Fibroblast of lung (primary cell): Measurements from ENCODE around the gene FTCDNL1. TPM values are rescaled to one million over a fixed set of nuclear protein-coding genes. Genes with fewer than 3 reads are reported as not detected.

Source experiments
- DNase-seq, 2 donors: peaks; one replicate each; pipeline versions ENCODE4 v3.0.0 to v3.0.0-alpha.2; 2010; ENCODE audit warnings: low read depth in 2 of 2
- H2AFZ ChIP-seq: 2 replicates; pipeline ENCODE4 v1.5.1; 2012; ENCODE audit warnings: low read length, control low read depth, inconsistent platforms
- H3K27ac ChIP-seq: 2 replicates; pipeline ENCODE4 v1.5.1; 2011; ENCODE audit warnings: low read length, control low read depth; ENCODE audit not compliant: insufficient read depth
- H3K27me3 ChIP-seq: 2 replicates; pipeline ENCODE4 v1.5.1; 2011; ENCODE audit warnings: mild to moderate bottlenecking, low read length; ENCODE audit not compliant: control insufficient read depth, insufficient read depth
- H3K36me3 ChIP-seq: 2 replicates; pipeline ENCODE4 v1.5.1; 2011; ENCODE audit warnings: low read length; ENCODE audit not compliant: control insufficient read depth, insufficient read depth
- H3K4me1 ChIP-seq: 2 replicates; pipeline ENCODE4 v1.5.1; 2011; ENCODE audit warnings: low read length; ENCODE audit not compliant: control insufficient read depth, insufficient read depth; ENCODE audit errors: extremely low read depth
- H3K4me2 ChIP-seq: 2 replicates; pipeline ENCODE4 v1.5.1; 2011; ENCODE audit warnings: low read length, control low read depth; ENCODE audit not compliant: insufficient read depth; ENCODE audit errors: extremely low read depth
- H3K4me3 ChIP-seq, 4 experiments: fragments of 200-600 bp in 1 of 4; sonication (generic) in 1 of 4; replicated peaks in 1 of 4; 2 replicates each; pipeline ENCODE4 v1.5.1; 2011 to 2016; ENCODE audit warnings: low read length in 4 of 4, low read depth in 3 of 4, mild to moderate bottlenecking in 3 of 4, control low read depth in 2 of 4, inconsistent platforms in 1 of 4, mixed read lengths in 1 of 4; ENCODE audit not compliant: insufficient read depth in 1 of 4; ENCODE audit errors: control extremely low read depth in 1 of 4
- H3K79me2 ChIP-seq: 2 replicates; pipeline ENCODE4 v1.5.1; 2012; ENCODE audit warnings: mild to moderate bottlenecking, low read length, inconsistent platforms; ENCODE audit not compliant: control insufficient read depth, insufficient read depth
- H3K9ac ChIP-seq: 2 replicates; pipeline ENCODE4 v1.5.1; 2011; ENCODE audit warnings: mild to moderate bottlenecking, low read length, control low read depth; ENCODE audit not compliant: insufficient read depth
- H3K9me3 ChIP-seq: 2 replicates; pipeline ENCODE4 v1.5.1; 2012; ENCODE audit warnings: low read depth, low read length; ENCODE audit not compliant: control insufficient read depth, insufficient read depth
- H4K20me1 ChIP-seq: 2 replicates; pipeline ENCODE4 v1.5.1; 2011; ENCODE audit warnings: low read length; ENCODE audit not compliant: control insufficient read depth, insufficient read depth; ENCODE audit errors: extremely low read depth
- CTCF ChIP-seq, 2 donors: IDR thresholded peaks in 1 of 2; conservative IDR thresholded peaks in 1 of 2; 1 replicate in 1 of 2; 2 replicates in 1 of 2; pipeline ENCODE4 v1.5.1; 2011 to 2012; ENCODE audit warnings: low read length in 2 of 2, control low read depth in 1 of 2, inconsistent platforms in 1 of 2, low read depth in 1 of 2, mild to moderate bottlenecking in 1 of 2
- EZH2 ChIP-seq: IDR thresholded peaks from 2 replicates; pipeline ENCODE4 v1.5.1; 2012; ENCODE audit warnings: low read length, control low read depth, mild to moderate bottlenecking; ENCODE audit errors: missing control alignments
- polyA plus RNA-seq, 2 donors: library from polyadenylated mRNA; depleted of rRNA in 1 of 2; stranded (reverse) in 1 of 2; unstranded in 1 of 2; fragments of >200 nt; gene quantifications; 2 replicates each; pipeline ENCODE4 v1.2.1, GENCODE V29; 2011 to 2012; ENCODE audit warnings: missing spikeins in 1 of 2
- total RNA-seq: library from RNA; depleted of rRNA; stranded (reverse); fragments of >200 nt; gene quantifications from 2 replicates; pipeline ENCODE4 v1.2.1, GENCODE V29; 2014

Gene FTCDNL1
- total and polyA plus RNA-seq, 2 donors (not counting 1 experiment from before 2014, with no cell fraction given) = 1.0 to 3.6 TPM

- Histone ChIP-seq H3K27ac (no peak overlapping the region), H3K9me3 (no peaks in the 10 kb centered on the region), H3K36me3 (no peaks in the 10 kb centered on the region), H2AFZ (no peak overlapping the region), H3K27me3 (peaks cover 3% of the 10 kb centered on the region), H3K4me1 (no peaks in the 10 kb centered on the region), H4K20me1 (no peaks in the 10 kb centered on the region), H3K4me2 (no peak overlapping the region), H3K9ac (no peak overlapping the region), H3K4me3 (no peak overlapping the region), H3K79me2 (no peaks in the 10 kb centered on the region)
- TF ChIP-seq CTCF (conservative IDR thresholded peaks at IDR 0.05 in 1 of 2, IDR thresholded peaks at IDR 0.05 in 1 of 2; ENCODE audit: low read depth in 1 of 2, low read length in 2 of 2) (no peak), EZH2 (no peak)
- DNase-seq = no peak
These were observed 891 bp upstream of the FTCDNL1 start for GRCh38 chr2:199851883-199852282.

GRCh38 chr2:199851501-199851810 lies 464 bp upstream of the FTCDNL1 start:
- TF ChIP-seq EZH2 = no peak
- TF ChIP-seq CTCF (conservative IDR thresholded peaks at IDR 0.05 in 1 of 2, IDR thresholded peaks at IDR 0.05 in 1 of 2; ENCODE audit: low read depth in 1 of 2, low read length in 2 of 2) = no peak
- H3K9me3 ChIP-seq = no peaks in the 10 kb centered on the region
- H3K9ac ChIP-seq = no peak overlapping the region
- no peaks in the 10 kb centered on the region for H4K20me1 ChIP-seq
- H3K36me3 ChIP-seq = no peaks in the 10 kb centered on the region
- peak overlapping the region; percentile 78 for H2AFZ ChIP-seq
- H3K4me3 ChIP-seq = peak overlapping the region; percentile 30 to 67 (median 52)
- H3K27ac ChIP-seq = no peak overlapping the region
- no peak for DNase-seq
- no peaks in the 10 kb centered on the region for H3K79me2 ChIP-seq
- peak overlapping the region; percentile 92 for H3K4me2 ChIP-seq
- H3K27me3 ChIP-seq = peaks cover 3% of the 10 kb centered on the region
- no peaks in the 10 kb centered on the region for H3K4me1 ChIP-seq

GRCh38 chr2:199850218-199850717 lies 724 bp downstream of the FTCDNL1 start:
- Histone ChIP-seq H3K27me3 (no peaks in the 10 kb centered on the region), H3K27ac (no peak overlapping the region), H3K4me2 (peak overlapping the region; percentile 65), H3K4me3 (peak overlapping the region; percentile 45 to 66 (median 55)), H3K9me3 (no peaks in the 10 kb centered on the region), H3K36me3 (no peaks in the 10 kb centered on the region), H3K79me2 (no peaks in the 10 kb centered on the region), H4K20me1 (no peaks in the 10 kb centered on the region), H3K9ac (peak overlapping the region; percentile 57), H3K4me1 (no peaks in the 10 kb centered on the region), H2AFZ (peak overlapping the region; percentile 84)
- TF ChIP-seq EZH2 (no peak), CTCF (conservative IDR thresholded peaks at IDR 0.05 in 1 of 2, IDR thresholded peaks at IDR 0.05 in 1 of 2; ENCODE audit: low read depth in 1 of 2, low read length in 2 of 2) (no peak)
- DNase-seq = no peak
